Endometrial microvascular endothelial cells (primary cell): Measurements from ENCODE around the gene ALKBH8. TPM values are rescaled to one million over a fixed set of nuclear protein-coding genes. Genes with fewer than 3 reads are reported as not detected.
"Not testable (repeated sequence)": the region's sequence is repeated elsewhere in the genome, so short reads cannot be mapped to it uniquely, and the experiment has no call there.

Source experiments
- in situ Hi-C: cut with HindIII; loops from 2 replicates; pipeline ENCODE4 v1.10.0; 2017; ENCODE audit warnings: low sequenced_read_pairs, low pct_unique_long_range_greater_than_20kb; ENCODE audit errors: inconsistent ontology term
- total RNA-seq: library from RNA; depleted of rRNA; stranded (reverse); fragments of >200 nt; gene quantifications from one replicate; pipeline ENCODE4 v1.2.3, GENCODE V29; 2015; ENCODE audit errors: inconsistent ontology term

Gene ALKBH8
- total RNA-seq, 1 donor from 2014 or later = 13.7 TPM

GRCh38 chr11:107538239-107538638 is 27.3 kb downstream of the ALKBH8 start:
- in situ Hi-C loops = no loop called here

- in situ Hi-C loops = not testable (repeated sequence)
Observed at GRCh38 chr11:107537155-107537554, 28.4 kb downstream of the ALKBH8 start.

GRCh38 chr11:107526197-107526596 is 39.3 kb downstream of the ALKBH8 start:
- in situ Hi-C loops = no loop called here

- in situ Hi-C loops = no loop called here
Observed at GRCh38 chr11:107508858-107509244, 56.7 kb downstream of the ALKBH8 start.

GRCh38 chr11:107508201-107508857 is 57.2 kb downstream of the ALKBH8 start:
- in situ Hi-C loops = no loop called here

GRCh38 chr11:107505647-107506225 is 59.8 kb downstream of the ALKBH8 start:
- in situ Hi-C loops = no loop called here

- in situ Hi-C loops = no loop called here
Observed at GRCh38 chr11:107504981-107505380, 60.6 kb downstream of the ALKBH8 start.

- in situ Hi-C loops = no loop called here
Observed at GRCh38 chr11:107501713-107502112, 63.8 kb downstream of the ALKBH8 start.

- in situ Hi-C loops = not testable (repeated sequence)
Observed at GRCh38 chr11:107497371-107497770, 68.2 kb downstream of the ALKBH8 start.

GRCh38 chr11:107496011-107496410 is 69.5 kb downstream of the ALKBH8 start:
- in situ Hi-C loops = no loop called here

GRCh38 chr11:107494055-107494454 is 71.5 kb downstream of the ALKBH8 start:
- in situ Hi-C loops = no loop called here

GRCh38 chr11:107493117-107493516 is 72.4 kb downstream of the ALKBH8 start:
- in situ Hi-C loops = no loop called here

- in situ Hi-C loops = no loop called here
Observed at GRCh38 chr11:107490836-107491235, 74.7 kb downstream of the ALKBH8 start.

- in situ Hi-C loops = no loop called here
Observed at GRCh38 chr11:107482234-107482633, 83.3 kb downstream of the ALKBH8 start.

GRCh38 chr11:107478922-107479321 is 86.6 kb downstream of the ALKBH8 start:
- in situ Hi-C loops = no loop called here

- in situ Hi-C loops = no loop called here
Observed at GRCh38 chr11:107477820-107478219, 87.7 kb downstream of the ALKBH8 start.

GRCh38 chr11:107473792-107474191 is 91.7 kb downstream of the ALKBH8 start:
- in situ Hi-C loops = no loop called here

GRCh38 chr11:107472966-107473365 is 92.6 kb downstream of the ALKBH8 start:
- in situ Hi-C loops = no loop called here

GRCh38 chr11:107468596-107468995 is 96.9 kb downstream of the ALKBH8 start:
- in situ Hi-C loops = no loop called here

- in situ Hi-C loops = no loop called here
Observed at GRCh38 chr11:107467696-107468095, 97.8 kb downstream of the ALKBH8 start.
